HEK293 (cell line): Measurements from ENCODE around the gene ELAC2.

Experiments
- CTCF ChIA-PET: fragments of 350-600 bp; formaldehyde crosslinking; extraction: SDS; loops from one replicate; lab custom pipeline; 2021; ENCODE audit warnings: antibody characterized with exemption; lab: Yijun Ruan, JAX
- POLR2A ChIA-PET: fragments of 300-600 bp; formaldehyde crosslinking; extraction: SDS; loops from one replicate; lab custom pipeline; 2020; ENCODE audit warnings: antibody characterized with exemption, inconsistent platforms; lab: Yijun Ruan, JAX
- H3K27ac ChIP-seq: fragments of 200-500 bp; sonication (Bioruptor generic); 2 replicates; pipeline ENCODE4 v1.5.1; 2014; ENCODE audit warnings: low read depth, low read length, control low read depth, inconsistent platforms; ENCODE audit errors: extremely low read depth
- H3K36me3 ChIP-seq, 2 experiments: fragments of 200-500 bp in 1 of 2; sonication (Bioruptor generic) in 1 of 2; 1 replicate in 1 of 2; 2 replicates in 1 of 2; pipeline ENCODE4 v1.5.1; 2014 to 2017; ENCODE audit warnings: inconsistent platforms in 2 of 2, low read length in 2 of 2; ENCODE audit not compliant: control insufficient read depth in 2 of 2, insufficient read depth in 1 of 2
- H3K4me1 ChIP-seq: fragments of 200-500 bp; sonication (Bioruptor generic); 2 replicates; pipeline ENCODE4 v1.5.1; 2014; ENCODE audit warnings: mild to moderate bottlenecking, low read length, inconsistent platforms; ENCODE audit not compliant: control insufficient read depth, insufficient read depth
- H3K4me3 ChIP-seq: 2 replicates; pipeline ENCODE4 v1.5.1; 2011; ENCODE audit warnings: low read depth, mild to moderate bottlenecking, control low read depth, low read length, moderate library complexity
- H3K9me3 ChIP-seq: fragments of 200-500 bp; sonication (Bioruptor generic); 2 replicates; pipeline ENCODE4 v1.5.1; 2014; ENCODE audit warnings: low read depth, low read length, inconsistent platforms; ENCODE audit not compliant: control insufficient read depth, insufficient read depth
- KLF10 ChIP-seq: fragments of 450-650 bp; IDR thresholded peaks from 2 replicates; pipeline ENCODE4 v1.5.1; 2018; ENCODE audit warnings: missing biosample characterization, mild to moderate bottlenecking, missing genetic modification characterization
- KLF9 ChIP-seq: fragments of 450-650 bp; formaldehyde crosslinking; IDR thresholded peaks from 2 replicates; pipeline ENCODE4 v1.5.1; 2016; ENCODE audit warnings: missing biosample characterization, missing genetic modification characterization, low read depth
- OVOL3 ChIP-seq: fragments of 450-650 bp; formaldehyde crosslinking; IDR thresholded peaks from 2 replicates; pipeline ENCODE4 v1.5.1; 2016; ENCODE audit warnings: missing biosample characterization, missing genetic modification characterization
- PRDM2 ChIP-seq: fragments of 450-650 bp; formaldehyde crosslinking; IDR thresholded peaks from 2 replicates; pipeline ENCODE4 v1.5.1; 2016; ENCODE audit warnings: missing biosample characterization, missing genetic modification characterization, borderline replicate concordance
- YY1 ChIP-seq: fragments of 450-650 bp; formaldehyde crosslinking; IDR thresholded peaks from 2 replicates; pipeline ENCODE4 v1.5.1; 2018; ENCODE audit warnings: missing biosample characterization, missing genetic modification characterization
- ZNF146 ChIP-seq: fragments of 450-650 bp; formaldehyde crosslinking; IDR thresholded peaks from 2 replicates; pipeline ENCODE4 v1.5.1; 2016; ENCODE audit warnings: missing biosample characterization, missing genetic modification characterization
- ZNF148 ChIP-seq: fragments of 450-650 bp; formaldehyde crosslinking; IDR thresholded peaks from 2 replicates; pipeline ENCODE4 v1.5.0; 2017; ENCODE audit warnings: missing biosample characterization, missing genetic modification characterization, borderline replicate concordance
- ZNF16 ChIP-seq: fragments of 450-650 bp; formaldehyde crosslinking; IDR thresholded peaks from 2 replicates; pipeline ENCODE4 v1.5.1; 2016; ENCODE audit warnings: low read depth, missing biosample characterization, missing genetic modification characterization
- ZNF202 ChIP-seq: fragments of 450-650 bp; formaldehyde crosslinking; IDR thresholded peaks from 2 replicates; pipeline ENCODE4 v1.5.1; 2016; ENCODE audit warnings: missing biosample characterization, missing genetic modification characterization, borderline replicate concordance
- ZNF211 ChIP-seq: fragments of 450-650 bp; formaldehyde crosslinking; IDR thresholded peaks from 2 replicates; pipeline ENCODE4 v1.5.1; 2016; ENCODE audit warnings: low read depth, missing biosample characterization, missing genetic modification characterization
- ZNF26 ChIP-seq: fragments of 450-650 bp; formaldehyde crosslinking; IDR thresholded peaks from 2 replicates; pipeline ENCODE4 v1.5.1; 2016; ENCODE audit warnings: missing biosample characterization, missing genetic modification characterization
- ZNF362 ChIP-seq: fragments of 450-650 bp; formaldehyde crosslinking; IDR thresholded peaks from 2 replicates; pipeline ENCODE4 v1.5.1; 2016; ENCODE audit warnings: missing biosample characterization, missing genetic modification characterization
- ZNF37A ChIP-seq: fragments of 450-650 bp; IDR thresholded peaks from 2 replicates; pipeline ENCODE4 v1.5.1; 2018; ENCODE audit warnings: missing biosample characterization, missing genetic modification characterization
- ZNF488 ChIP-seq: fragments of 450-650 bp; formaldehyde crosslinking; IDR thresholded peaks from 2 replicates; pipeline ENCODE4 v1.5.1; 2016; ENCODE audit warnings: missing biosample characterization, missing genetic modification characterization
- ZNF529 ChIP-seq: fragments of 450-650 bp; formaldehyde crosslinking; IDR thresholded peaks from 2 replicates; pipeline ENCODE4 v1.5.1; 2017; ENCODE audit warnings: missing genetic modification characterization, missing biosample characterization; ENCODE audit not compliant: insufficient replicate concordance
- ZNF544 ChIP-seq: fragments of 450-650 bp; formaldehyde crosslinking; IDR thresholded peaks from 2 replicates; pipeline ENCODE4 v1.5.0; 2017; ENCODE audit warnings: missing biosample characterization, missing genetic modification characterization
- ZNF610 ChIP-seq: fragments of 450-650 bp; formaldehyde crosslinking; IDR thresholded peaks from 2 replicates; pipeline ENCODE4 v1.5.1; 2016; ENCODE audit warnings: missing biosample characterization, missing genetic modification characterization, borderline replicate concordance
- ZNF658 ChIP-seq: fragments of 450-650 bp; formaldehyde crosslinking; IDR thresholded peaks from 2 replicates; pipeline ENCODE4; 2016; ENCODE audit warnings: missing biosample characterization, missing genetic modification characterization
- ZNF747 ChIP-seq: fragments of 450-650 bp; formaldehyde crosslinking; IDR thresholded peaks from 2 replicates; pipeline ENCODE4 v1.5.1; 2016; ENCODE audit warnings: missing biosample characterization, missing genetic modification characterization
- ZNF776 ChIP-seq: fragments of 450-650 bp; formaldehyde crosslinking; IDR thresholded peaks from 2 replicates; pipeline ENCODE4 v1.5.0; 2017; ENCODE audit warnings: missing biosample characterization, missing genetic modification characterization, borderline replicate concordance
- ZSCAN5A ChIP-seq: fragments of 450-650 bp; formaldehyde crosslinking; IDR thresholded peaks from 2 replicates; pipeline ENCODE4 v1.5.1; 2016; ENCODE audit warnings: missing biosample characterization, missing genetic modification characterization

ELAC2 gene

GRCh38 chr17:12990926-12991325 lies 26.9 kb downstream of the ELAC2 start:
- H3K9me3 ChIP-seq: no peaks in the 10 kb centered on the region
- TF ChIP-seq ZNF658 (tag by site-specific recombination): no peak
- TF ChIP-seq KLF10 (tag by site-specific recombination): no peak
- no peak for TF ChIP-seq ZNF529
- TF ChIP-seq ZNF747 (tag by site-specific recombination): no peak
- no peak for TF ChIP-seq ZNF146
- no peak for TF ChIP-seq ZNF544 (tag by site-specific recombination)
- TF ChIP-seq ZNF148 (tag by site-specific recombination): no peak
- no peak for TF ChIP-seq PRDM2 (tag by site-specific recombination)
- no peak for TF ChIP-seq ZNF610 (tag by site-specific recombination)
- TF ChIP-seq KLF9: no peak
- TF ChIP-seq ZSCAN5A (tag by site-specific recombination): no peak
- no peak for TF ChIP-seq ZNF37A (tag by site-specific recombination)

GRCh38 chr17:12990041-12990808 lies 27.6 kb downstream of the ELAC2 start:
- H3K4me3 ChIP-seq: no peak overlapping the region
- H3K4me1 ChIP-seq: no peaks in the 10 kb centered on the region
- ChIA-PET POLR2A (no interaction called here), CTCF (no interaction called here)
- H3K36me3 ChIP-seq: peaks cover 6 to 59% of the 10 kb centered on the region in 2 experiments; a peak in 2 of 3 replicates
- H3K9me3 ChIP-seq: no peaks in the 10 kb centered on the region
- no peak overlapping the region for H3K27ac ChIP-seq
- TF ChIP-seq ZNF362 (tag by site-specific recombination) (no peak), ZNF26 (tag by site-specific recombination) (no peak), ZNF16 (no peak), ZNF202 (tag by site-specific recombination) (no peak), ZNF488 (tag by site-specific recombination) (no peak), ZNF776 (tag by site-specific recombination) (no peak), YY1 (tag by site-specific recombination) (no peak), OVOL3 (tag by site-specific recombination) (no peak), ZNF211 (tag by site-specific recombination) (no peak)

More at GRCh38 chr17:12990926-12991325, 26.9 kb downstream of the ELAC2 start:
- ChIA-PET POLR2A (no interaction called here), CTCF (interaction anchor here (1.1 to 1.2 kb wide), 2 partner anchors 12 to 13 kb away, joined by 4 to 5 read pairs; no protein-coding TSS in a partner anchor)
- Histone ChIP-seq H3K36me3 (peaks cover 6 to 66% of the 10 kb centered on the region in 2 experiments; a peak in 2 of 3 replicates), H3K4me1 (no peaks in the 10 kb centered on the region), H3K4me3 (no peak overlapping the region), H3K27ac (no peak overlapping the region)
